COLO668 (cell line): ENCODE data around the gene DSC3.
"Not testable (repeated sequence)": the region's sequence is repeated elsewhere in the genome, so short reads cannot be mapped to it uniquely, and the experiment has no call there.

Experiments
- DNase-seq: peaks from one replicate; lab custom pipeline; 2025; ENCODE audit not compliant: unreplicated experiment; lab: John Stamatoyannopoulos, UW

DSC3 gene

DNA sequence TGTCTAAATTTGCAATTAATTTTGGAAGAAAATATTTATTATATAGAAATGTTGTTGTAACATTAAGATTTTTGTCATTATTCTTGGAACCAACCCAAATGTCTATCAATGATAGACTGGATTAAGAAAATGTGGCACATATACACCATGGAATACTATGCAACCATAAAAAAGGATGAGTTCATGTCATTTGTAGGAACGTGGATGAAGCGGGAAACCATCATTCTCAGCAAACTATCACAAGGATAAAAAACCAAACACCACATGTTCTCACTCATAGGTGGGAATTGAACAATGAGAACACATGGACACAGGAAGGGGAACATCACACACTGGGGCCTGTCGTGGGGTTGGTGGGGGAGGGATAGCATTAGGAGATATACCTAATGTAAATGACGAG, 64.5 kb downstream of the DSC3 start:
- not testable (repeated sequence) for DNase-seq

DNA sequence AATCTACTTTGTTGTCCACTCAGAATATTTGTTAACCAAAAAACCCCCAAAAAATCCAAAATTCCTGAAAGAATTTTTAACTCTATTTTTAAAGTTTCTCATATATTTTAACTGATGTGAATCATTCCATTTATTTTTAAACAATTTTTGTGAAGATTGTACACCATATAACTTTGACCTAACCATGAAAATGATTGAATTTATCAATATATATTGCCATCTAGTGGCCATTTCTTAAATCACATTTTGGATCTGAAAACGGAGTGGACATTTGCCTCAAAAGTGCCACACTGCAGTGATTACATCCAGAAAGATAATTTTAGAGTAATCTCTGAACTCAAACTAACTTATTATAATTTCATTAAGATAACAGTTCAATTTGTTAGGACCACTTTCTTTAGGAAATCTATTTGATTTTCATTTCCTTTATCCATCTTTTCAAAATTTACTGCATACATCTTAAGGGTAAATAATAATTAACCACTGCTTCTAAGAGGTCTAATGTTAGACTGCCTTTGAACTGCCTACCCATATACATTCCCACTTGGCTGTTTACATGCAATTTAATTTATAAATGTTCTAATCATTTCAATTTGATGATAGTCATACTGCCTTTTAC, 71.1 kb downstream of the DSC3 start:
- no peak for DNase-seq

DNA sequence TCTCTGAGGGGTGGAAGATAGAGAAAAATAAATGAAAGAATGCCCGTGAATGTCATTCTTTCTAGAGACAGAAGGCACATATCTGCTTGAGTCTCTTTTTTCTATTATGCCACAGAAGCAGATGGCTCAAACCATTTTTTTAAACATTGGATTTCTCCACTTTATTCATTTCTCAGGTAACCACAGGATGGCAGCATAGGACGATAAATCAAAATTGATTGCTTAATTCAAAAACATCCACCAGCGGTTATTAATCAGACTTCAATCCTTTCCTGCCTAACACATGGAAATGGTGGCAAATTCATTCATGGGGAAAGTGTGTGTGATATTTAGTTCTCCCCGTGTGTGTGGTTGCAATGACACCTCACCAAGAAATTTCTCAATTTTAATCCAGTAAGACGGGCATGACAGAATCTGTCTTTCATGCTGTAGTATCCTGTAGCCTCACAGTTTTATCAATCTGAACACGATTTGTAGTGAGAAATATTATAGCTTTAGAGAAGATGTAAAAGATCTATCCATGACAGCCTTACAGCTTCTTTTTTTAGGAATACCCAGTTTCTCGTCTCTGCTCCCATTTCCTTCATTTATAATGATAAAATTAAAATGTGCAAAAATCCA, 72.2 kb downstream of the DSC3 start:
- no peak for DNase-seq

DNA sequence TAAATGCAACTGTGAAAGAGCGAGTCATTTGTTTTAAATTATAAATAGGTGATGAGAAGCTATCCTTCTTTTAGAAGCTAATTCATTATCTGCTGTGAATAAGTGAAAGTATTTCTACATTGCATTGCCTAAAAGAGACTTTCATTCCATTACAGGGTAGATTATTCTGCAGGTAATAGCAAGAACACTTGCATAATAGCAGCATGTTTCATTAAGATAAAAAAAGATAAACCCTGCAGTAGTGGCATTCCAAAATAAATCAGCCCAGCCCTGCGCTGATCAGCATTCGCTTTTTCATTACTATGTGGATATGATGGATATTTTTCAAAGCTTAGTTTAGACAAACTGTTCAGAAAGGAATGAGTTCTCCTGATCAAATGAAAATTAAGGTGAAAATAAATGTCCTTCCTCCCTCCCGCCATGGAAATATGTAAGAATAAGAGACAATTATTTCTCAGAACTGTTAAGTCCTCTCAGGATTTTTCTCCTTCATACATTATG, 72.8 kb downstream of the DSC3 start:
- DNase-seq, result no peak

DNA sequence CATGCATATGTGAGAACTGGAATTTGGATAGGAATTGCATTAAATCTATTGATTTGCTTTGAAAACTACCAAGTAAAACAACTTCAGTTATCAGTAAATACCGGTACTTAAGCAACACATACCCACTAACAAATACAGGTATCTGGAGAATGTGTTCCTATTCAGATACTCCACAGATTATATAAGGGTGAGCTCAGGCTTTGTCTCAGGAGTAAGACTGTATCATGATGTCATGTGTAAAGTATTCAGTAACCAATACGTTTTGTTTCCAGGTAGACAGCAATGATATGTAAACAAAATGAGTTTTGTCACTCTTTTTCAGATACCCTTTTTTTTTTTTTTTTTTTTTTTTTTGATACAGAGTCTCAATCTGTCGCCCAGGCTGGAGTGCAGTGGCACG, 74.8 kb downstream of the DSC3 start:
- DNase-seq, result no peak

DNA sequence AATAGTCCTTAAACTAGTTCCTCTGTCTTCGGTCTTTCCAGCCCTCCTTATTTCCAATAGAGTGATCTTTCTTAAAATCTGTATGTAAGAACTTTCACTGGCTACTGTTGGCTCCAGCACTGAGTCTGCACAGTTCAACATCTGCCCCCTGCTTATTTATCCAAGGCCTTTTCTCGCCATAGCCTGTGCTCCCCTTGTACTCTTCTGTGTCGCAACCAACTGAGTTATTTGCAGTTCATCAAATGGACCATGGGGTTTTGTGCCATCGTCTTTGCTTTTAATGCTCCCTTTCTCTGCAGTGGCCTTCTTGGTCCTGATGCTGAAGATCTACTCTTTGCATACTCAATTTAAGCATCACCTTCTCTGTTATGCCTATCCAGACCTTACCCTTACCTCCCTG, 77.3 kb downstream of the DSC3 start:
- DNase-seq, result no peak

DNA sequence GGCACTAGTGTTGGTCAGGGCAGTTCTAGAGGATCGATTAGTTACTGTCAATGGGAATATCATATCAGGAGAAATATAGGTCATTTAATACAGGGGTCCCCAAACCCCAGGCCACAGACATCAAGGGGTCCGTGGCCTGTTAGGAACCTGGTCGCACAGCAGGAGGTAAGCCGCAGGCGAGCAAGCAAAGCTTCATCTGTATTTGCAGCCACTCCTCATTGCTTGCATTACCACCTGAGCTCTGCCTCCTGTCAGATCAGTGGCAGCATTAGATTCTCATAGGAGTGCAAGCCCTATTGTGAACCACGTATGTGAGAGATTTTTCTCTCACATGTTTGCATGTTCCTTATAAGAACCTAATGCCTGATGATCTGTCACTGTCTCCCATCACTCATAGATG, 81.9 kb downstream of the DSC3 start:
- no peak for DNase-seq

DNA sequence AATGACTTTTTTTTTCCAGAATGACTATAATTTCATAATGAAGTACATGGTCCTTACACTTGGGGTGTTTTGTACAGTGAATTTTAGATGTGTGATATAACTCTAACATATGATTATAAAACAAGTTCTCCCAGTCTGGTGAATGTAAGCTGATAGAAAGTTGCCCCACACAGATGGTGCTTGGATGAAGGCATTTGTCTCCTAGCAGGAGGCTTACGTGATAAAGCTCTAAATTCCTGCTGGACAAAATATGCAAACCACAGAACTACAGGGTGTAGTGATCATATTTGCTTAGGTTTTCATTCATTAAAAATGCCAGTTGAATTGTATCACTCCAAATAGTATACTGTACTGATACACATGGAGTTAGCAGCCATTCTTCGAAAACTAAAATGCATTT, 85.5 kb downstream of the DSC3 start:
- DNase-seq, result no peak

DNA sequence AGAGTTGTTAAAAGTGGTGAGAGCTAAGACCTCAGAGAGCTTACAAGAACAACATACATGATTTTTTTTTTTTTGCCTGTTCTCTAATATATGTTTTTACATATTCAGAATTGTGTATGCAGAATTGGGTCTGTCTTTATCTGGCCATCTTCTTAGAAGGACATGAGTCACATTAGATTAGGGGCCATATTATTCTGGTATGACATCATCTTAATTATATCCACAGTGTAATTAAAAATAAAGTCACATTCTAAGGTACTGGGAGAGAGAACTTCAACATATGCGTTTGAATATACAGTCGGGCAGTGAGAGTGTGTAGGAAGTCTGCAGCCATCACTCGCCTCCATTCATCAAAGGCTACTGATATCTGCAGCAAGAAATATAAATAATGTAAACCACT, 88.3 kb downstream of the DSC3 start:
- DNase-seq, result no peak

DNA sequence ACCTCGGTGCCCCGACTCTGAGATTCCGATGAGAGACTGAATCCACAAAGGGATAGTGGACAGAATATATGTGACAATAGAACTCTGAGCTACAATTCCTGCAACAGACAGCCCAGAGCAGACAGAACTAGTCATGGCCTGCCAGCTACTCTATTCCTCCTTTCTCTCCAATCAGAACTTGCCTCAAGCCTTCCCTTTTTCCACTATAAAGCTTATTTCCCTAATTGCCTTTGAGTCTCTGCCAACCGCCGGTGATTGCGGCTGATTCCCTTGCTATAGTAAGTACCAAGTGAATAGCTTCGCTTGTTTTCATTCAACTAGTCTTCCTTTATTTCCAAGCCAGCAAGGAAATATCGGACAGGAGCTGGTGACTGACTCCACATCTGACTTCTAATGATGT, 96.8 kb downstream of the DSC3 start:
- DNase-seq, result no peak

DNA sequence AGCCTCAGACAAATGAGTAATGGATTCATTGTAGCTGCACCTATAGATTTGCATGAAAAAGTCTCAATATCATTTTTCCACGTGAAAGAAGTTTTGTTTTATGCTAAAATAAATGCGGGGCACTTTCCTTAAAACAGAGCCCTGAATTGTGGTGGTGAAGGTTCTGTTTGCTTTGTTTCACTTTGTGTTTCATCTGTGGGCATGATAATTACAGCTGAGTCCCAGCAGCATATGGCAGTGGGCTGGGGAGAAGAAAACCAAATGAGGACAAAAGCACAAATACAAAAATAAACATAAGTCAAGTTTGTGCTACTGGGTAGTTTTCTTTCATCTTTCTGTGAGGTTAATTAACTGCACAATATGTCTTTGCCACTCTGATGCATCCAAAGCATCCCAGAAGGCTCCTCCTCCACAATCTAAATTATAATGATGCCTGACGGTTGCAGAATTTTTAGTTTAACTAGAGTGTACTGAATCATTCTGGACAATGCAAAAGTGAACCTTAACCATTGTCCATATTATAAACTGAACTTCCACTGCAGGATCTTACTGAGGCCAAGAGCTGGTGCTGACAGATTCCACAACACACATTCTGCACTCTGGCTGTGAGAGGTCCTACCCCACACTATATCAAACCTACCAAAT, 97.6 kb downstream of the DSC3 start:
- DNase-seq, result no peak

DNA sequence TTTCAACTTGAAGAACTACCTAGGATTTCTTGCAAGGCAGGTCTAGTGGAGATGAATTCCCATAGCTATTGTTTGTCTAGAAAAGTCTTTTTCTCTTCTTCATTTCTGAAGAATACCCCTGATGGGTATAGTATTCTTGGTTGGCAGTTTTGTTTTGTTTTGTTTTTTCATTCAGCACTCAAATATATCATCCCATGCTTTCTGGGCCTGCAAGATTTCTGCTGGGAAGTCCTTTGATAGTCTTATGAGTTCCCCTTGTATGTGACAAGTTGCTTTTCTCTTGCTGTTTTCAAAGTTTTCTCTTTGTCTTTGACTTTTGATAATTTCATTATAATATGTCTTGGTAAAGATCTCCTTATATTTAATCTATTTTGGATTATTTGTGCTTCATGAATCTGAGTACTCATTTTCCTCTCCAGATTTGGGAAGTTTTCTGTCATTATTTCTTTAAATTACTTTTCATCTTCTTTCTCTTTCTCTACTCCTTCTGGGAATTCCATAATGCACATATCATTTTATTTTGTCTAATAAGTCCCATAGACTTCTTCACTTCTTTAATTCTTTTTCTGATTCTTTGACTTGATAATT, 101.5 kb downstream of the DSC3 start:
- DNase-seq, result no peak
